Astrocyte (in vitro differentiated cells and primary cell): Measurements from ENCODE around the gene UBR2.

ENCODE experiments used
- CTCF ChIP-seq: IDR thresholded peaks from 2 replicates; pipeline ENCODE4 v1.5.1; 2011; ENCODE audit warnings: low read depth, mild to moderate bottlenecking, inconsistent platforms, low read length, moderate library complexity; ENCODE audit not compliant: insufficient read depth
- EZH2 ChIP-seq: IDR thresholded peaks from 2 replicates; pipeline ENCODE4 v1.6.1; 2012; ENCODE audit warnings: mild to moderate bottlenecking, low read length, inconsistent platforms; ENCODE audit not compliant: insufficient read depth

- TF ChIP-seq CTCF (no peak), EZH2 (no peak)
Observed at GRCh38 chr6:42714098-42714761, 150.4 kb downstream of the UBR2 start.
